GM23338 (cell line): Measurements from ENCODE around the gene MERTK. TPM values are rescaled to one million over a fixed set of nuclear protein-coding genes. Genes with fewer than 3 reads are reported as not detected.

Experiments used
- ATAC-seq: fragments of 200-7000 bp; cut with Tn5 transposase; 3 replicates; pipeline ENCODE4 v1.9.1; 2020
- DNase-seq: peaks from one replicate; pipeline ENCODE4 v3.0.0-alpha.2; 2015; ENCODE audit warnings: low spot score
- H2AFZ ChIP-seq: fragments of 200-600 bp; sonication (generic); 2 replicates; pipeline ENCODE4 v1.8.0; 2016; ENCODE audit warnings: antibody characterized with exemption, mild to moderate bottlenecking, moderate library complexity
- H3F3A ChIP-seq: fragments of 200-600 bp; sonication (generic); replicated peaks from 2 replicates; pipeline ENCODE4 v1.8.0; 2017; ENCODE audit warnings: antibody characterized with exemption, mixed run types, low read depth
- H3K27ac ChIP-seq: fragments of 200-600 bp; sonication (generic); 2 replicates; pipeline ENCODE4 v1.6.1; 2016; ENCODE audit warnings: low read depth
- H3K27me3 ChIP-seq: fragments of 200-600 bp; sonication (generic); 2 replicates; pipeline ENCODE4 v1.8.0; 2016; ENCODE audit warnings: mild to moderate bottlenecking, mixed run types, moderate library complexity; ENCODE audit not compliant: insufficient read depth
- H3K36me3 ChIP-seq: fragments of 200-600 bp; sonication (generic); 2 replicates; pipeline ENCODE4 v1.8.0; 2016; ENCODE audit warnings: mild to moderate bottlenecking; ENCODE audit not compliant: insufficient read depth
- H3K4me1 ChIP-seq: fragments of 200-600 bp; sonication (generic); 2 replicates; pipeline ENCODE4 v1.8.0; 2016; ENCODE audit warnings: mild to moderate bottlenecking, moderate library complexity; ENCODE audit not compliant: insufficient read depth
- H3K4me2 ChIP-seq: fragments of 200-600 bp; sonication (generic); 2 replicates; pipeline ENCODE4 v1.7.1; 2017; ENCODE audit warnings: mixed run types
- H3K4me3 ChIP-seq: fragments of 200-600 bp; sonication (generic); 2 replicates; pipeline ENCODE4 v1.6.1; 2016; ENCODE audit warnings: mixed run types
- H3K79me2 ChIP-seq: fragments of 200-600 bp; sonication (generic); replicated peaks from 2 replicates; pipeline ENCODE4 v1.8.0; 2017; ENCODE audit warnings: mild to moderate bottlenecking; ENCODE audit not compliant: insufficient read depth
- H3K9me2 ChIP-seq: fragments of 200-600 bp; sonication (generic); 2 replicates; pipeline ENCODE4 v1.8.0; 2017; ENCODE audit not compliant: insufficient read depth
- H4K20me1 ChIP-seq: fragments of 200-600 bp; sonication (generic); replicated peaks from 2 replicates; pipeline ENCODE4 v1.8.0; 2017; ENCODE audit warnings: mild to moderate bottlenecking; ENCODE audit not compliant: insufficient read depth
- H3K27ac Mint-ChIP-seq: 2 replicates; pipeline ENCODE4 v1.8.0; 2020; ENCODE audit warnings: inconsistent platforms, mild to moderate bottlenecking, moderate library complexity, mixed read lengths
- H3K27me3 Mint-ChIP-seq: 3 replicates; pipeline ENCODE4 v1.8.0; 2022; ENCODE audit warnings: low read depth, mild to moderate bottlenecking, moderate library complexity, mixed read lengths, inconsistent platforms; ENCODE audit not compliant: insufficient read depth, poor library complexity
- H3K36me3 Mint-ChIP-seq: 3 replicates; pipeline ENCODE4 v1.8.0; 2021; ENCODE audit warnings: low read depth, mild to moderate bottlenecking, inconsistent platforms, moderate library complexity, mixed read lengths
- H3K4me1 Mint-ChIP-seq: 3 replicates; pipeline ENCODE4 v1.8.0; 2020; ENCODE audit warnings: mild to moderate bottlenecking, inconsistent platforms, mixed read lengths
- H3K4me3 Mint-ChIP-seq: 3 replicates; pipeline ENCODE4 v1.8.0; 2021; ENCODE audit warnings: moderate library complexity, mild to moderate bottlenecking, inconsistent platforms, mixed read lengths
- H3K9me3 Mint-ChIP-seq: 3 replicates; pipeline ENCODE4 v1.8.0; 2020; ENCODE audit warnings: moderate library complexity, mild to moderate bottlenecking, inconsistent platforms, mixed read lengths
- CTCF ChIP-seq, 2 experiments: fragments of 200-600 bp in 1 of 2; sonication (generic) in 1 of 2; conservative IDR thresholded peaks; 2 replicates each; pipeline versions ENCODE4 v1.5.1 to v1.6.1; 2016 to 2017; ENCODE audit warnings: antibody characterized with exemption in 2 of 2, low read depth in 2 of 2, mild to moderate bottlenecking in 2 of 2, moderate library complexity in 1 of 2
- ETS1 ChIP-seq: IDR thresholded peaks from 2 replicates; pipeline ENCODE4 v1.6.1; 2016; ENCODE audit warnings: antibody characterized with exemption
- EZH2 ChIP-seq: fragments of 200-600 bp; sonication (generic); IDR thresholded peaks from one replicate; pipeline ENCODE4 v1.8.0; 2017; ENCODE audit warnings: antibody characterized with exemption, mild to moderate bottlenecking, low read depth; ENCODE audit not compliant: unreplicated experiment
- JUNB ChIP-seq: IDR thresholded peaks from one replicate; pipeline ENCODE4 v1.6.1; 2016; ENCODE audit warnings: antibody characterized with exemption; ENCODE audit not compliant: unreplicated experiment
- NANOG ChIP-seq: IDR thresholded peaks from 2 replicates; pipeline ENCODE4 v1.6.1; 2016; ENCODE audit warnings: antibody characterized with exemption, borderline replicate concordance
- POLR2AphosphoS5 ChIP-seq: IDR thresholded peaks from 2 replicates; pipeline ENCODE4 v1.6.1; 2016; ENCODE audit warnings: antibody characterized with exemption, low read depth
- REST ChIP-seq: IDR thresholded peaks from one replicate; pipeline ENCODE4 v1.6.1; 2018; ENCODE audit warnings: antibody characterized with exemption; ENCODE audit not compliant: unreplicated experiment
- STAT1 ChIP-seq: IDR thresholded peaks from one replicate; pipeline ENCODE4 v1.6.1; 2016; ENCODE audit warnings: antibody characterized with exemption; ENCODE audit not compliant: unreplicated experiment
- ZNF331 ChIP-seq: fragments of 250-450 bp; sonication (Bioruptor Pico); IDR thresholded peaks from 2 replicates; pipeline ENCODE4 v1.5.0; 2020; ENCODE audit warnings: low read depth, mild to moderate bottlenecking, moderate library complexity
- polyA plus RNA-seq: library from polyadenylated mRNA; unstranded; fragments of >200 nt; fragmentation: Nextera tagmentation; extraction: Ambion mirVana; gene quantifications from 2 replicates; pipeline ENCODE4 v1.2.1, GENCODE V29; 2016
- total RNA-seq: library from RNA; depleted of rRNA; stranded (reverse); fragments of >200 nt; shearing (Covaris generic); gene quantifications from 2 replicates; pipeline ENCODE4 v1.2.3, GENCODE V29; 2014

The MERTK gene
- total and polyA plus RNA-seq, 2 experiments from 2014 or later = 3.0 to 9.0 TPM

DNA sequence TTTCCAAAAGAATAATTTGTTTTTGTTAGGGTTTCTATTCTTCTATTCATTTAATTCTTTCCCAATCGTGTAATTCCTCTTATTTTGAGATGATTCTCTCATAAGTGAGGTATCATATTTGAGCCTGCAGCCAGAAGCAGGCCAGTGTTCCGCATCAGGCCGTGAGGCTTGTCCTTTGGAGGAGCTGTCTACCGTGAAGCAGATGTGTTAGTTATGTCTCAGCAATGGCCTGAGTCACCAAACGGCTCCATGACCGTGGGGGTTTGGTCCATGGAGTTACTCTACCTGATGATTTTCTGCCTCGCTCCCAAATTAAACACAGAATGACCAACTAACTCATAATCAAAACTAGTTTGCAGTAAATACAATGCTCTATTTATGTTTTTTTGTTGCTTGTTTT is 92.4 kb downstream of the MERTK start (continued):
- TF ChIP-seq REST (no peak), EZH2 (no peak), STAT1 (no peak), POLR2AphosphoS5 (no peak), ETS1 (no peak), JUNB (no peak), CTCF (conservative IDR thresholded peaks at IDR 0.05; ENCODE audit: low read depth in 2 of 2) (no peak), NANOG (no peak)

GRCh38 chr2:111994042-111994441 is 95.6 kb downstream of the MERTK start:
- H3K9me2 ChIP-seq = no peaks in the 10 kb centered on the region
- no peak overlapping the region for H3K4me3 ChIP-seq
- Mint-ChIP-seq H3K27ac (no peak overlapping the region), H3K9me3 (no peaks in the 10 kb centered on the region), H3K36me3 (no peaks in the 10 kb centered on the region), H3K27me3 (peaks cover 2% of the 10 kb centered on the region), H3K4me3 (no peak overlapping the region), H3K4me1 (peaks cover 4% of the 10 kb centered on the region; the same call in 2 of the 3 replicates)
- no peak overlapping the region for H2AFZ ChIP-seq
- no peak for TF ChIP-seq ZNF331 (CRISPR knock-in tag)
- no peak for TF ChIP-seq REST
- TF ChIP-seq ETS1 = no peak
- no peak for TF ChIP-seq NANOG
- no peak for TF ChIP-seq STAT1
- H3K79me2 ChIP-seq = no peaks in the 10 kb centered on the region
- no peak overlapping the region for H3K27ac ChIP-seq
- no peaks in the 10 kb centered on the region for H3K4me1 ChIP-seq
- DNase-seq (no peak), ATAC-seq (no peak)
- H3F3A ChIP-seq = no peaks in the 10 kb centered on the region
- H4K20me1 ChIP-seq = no peaks in the 10 kb centered on the region
- no peak overlapping the region for H3K4me2 ChIP-seq
- no peaks in the 10 kb centered on the region for H3K36me3 ChIP-seq
- no peaks in the 10 kb centered on the region for H3K27me3 ChIP-seq
